GM21717 (cell line): Measurements from ENCODE around the gene KCNIP3.

Experiments used
- ATAC-seq: cut with Tn5 transposase; IDR thresholded peaks from one replicate; pipeline ENCODE4 v1.9.1; 2021; ENCODE audit warnings: mild to moderate bottlenecking, moderate library complexity; ENCODE audit not compliant: unreplicated experiment

The KCNIP3 gene

GRCh38 chr2:95327861-95328260, 30.7 kb downstream of the KCNIP3 start:
- ATAC-seq = no peak

- ATAC-seq = no peak
Measured at GRCh38 chr2:95328358-95329125, 31.4 kb downstream of the KCNIP3 start.

- ATAC-seq = no peak
Measured at GRCh38 chr2:95329401-95329800, 32.3 kb downstream of the KCNIP3 start.

- ATAC-seq = no peak
Measured at GRCh38 chr2:95329891-95330793, 33.0 kb downstream of the KCNIP3 start.

- ATAC-seq = no peak
Measured at GRCh38 chr2:95330794-95331338, 33.7 kb downstream of the KCNIP3 start.

- no peak for ATAC-seq
Measured at GRCh38 chr2:95331606-95332005, 34.5 kb downstream of the KCNIP3 start.

- ATAC-seq = no peak
Measured at GRCh38 chr2:95332036-95332435, 34.9 kb downstream of the KCNIP3 start.

- ATAC-seq = no peak
Measured at GRCh38 chr2:95333056-95333455, 35.9 kb downstream of the KCNIP3 start.

- ATAC-seq = no peak
Measured at GRCh38 chr2:95333888-95334338, 36.8 kb downstream of the KCNIP3 start.

GRCh38 chr2:95334916-95335641, 37.9 kb downstream of the KCNIP3 start:
- ATAC-seq = no peak

GRCh38 chr2:95336406-95336805, 39.3 kb downstream of the KCNIP3 start:
- ATAC-seq = no peak

GRCh38 chr2:95337829-95338228, 40.7 kb downstream of the KCNIP3 start:
- ATAC-seq = no peak

- no peak for ATAC-seq
Measured at GRCh38 chr2:95342556-95343320, 45.6 kb downstream of the KCNIP3 start.

- no peak for ATAC-seq
Measured at GRCh38 chr2:95343429-95344214, 46.5 kb downstream of the KCNIP3 start.

- no peak for ATAC-seq
Measured at GRCh38 chr2:95344215-95344583, 47.1 kb downstream of the KCNIP3 start.

GRCh38 chr2:95344656-95345055, 47.5 kb downstream of the KCNIP3 start:
- no peak for ATAC-seq

- peak; percentile 9 for ATAC-seq
Measured at GRCh38 chr2:95345081-95345562, 48.0 kb downstream of the KCNIP3 start.

GRCh38 chr2:95345563-95346230, 48.5 kb downstream of the KCNIP3 start:
- ATAC-seq = peak; percentile 70

GRCh38 chr2:95346231-95346737, 49.1 kb downstream of the KCNIP3 start:
- ATAC-seq = no peak
